GM19468 (cell line): ENCODE measurements around the gene TRABD2B.

Source experiments
- ATAC-seq: cut with Tn5 transposase; IDR thresholded peaks from one replicate; pipeline ENCODE4 v1.9.1; 2021; ENCODE audit warnings: mild to moderate bottlenecking, moderate library complexity, moderate number of reproducible peaks; ENCODE audit not compliant: unreplicated experiment; ENCODE audit errors: extremely low read depth

The TRABD2B gene

DNA sequence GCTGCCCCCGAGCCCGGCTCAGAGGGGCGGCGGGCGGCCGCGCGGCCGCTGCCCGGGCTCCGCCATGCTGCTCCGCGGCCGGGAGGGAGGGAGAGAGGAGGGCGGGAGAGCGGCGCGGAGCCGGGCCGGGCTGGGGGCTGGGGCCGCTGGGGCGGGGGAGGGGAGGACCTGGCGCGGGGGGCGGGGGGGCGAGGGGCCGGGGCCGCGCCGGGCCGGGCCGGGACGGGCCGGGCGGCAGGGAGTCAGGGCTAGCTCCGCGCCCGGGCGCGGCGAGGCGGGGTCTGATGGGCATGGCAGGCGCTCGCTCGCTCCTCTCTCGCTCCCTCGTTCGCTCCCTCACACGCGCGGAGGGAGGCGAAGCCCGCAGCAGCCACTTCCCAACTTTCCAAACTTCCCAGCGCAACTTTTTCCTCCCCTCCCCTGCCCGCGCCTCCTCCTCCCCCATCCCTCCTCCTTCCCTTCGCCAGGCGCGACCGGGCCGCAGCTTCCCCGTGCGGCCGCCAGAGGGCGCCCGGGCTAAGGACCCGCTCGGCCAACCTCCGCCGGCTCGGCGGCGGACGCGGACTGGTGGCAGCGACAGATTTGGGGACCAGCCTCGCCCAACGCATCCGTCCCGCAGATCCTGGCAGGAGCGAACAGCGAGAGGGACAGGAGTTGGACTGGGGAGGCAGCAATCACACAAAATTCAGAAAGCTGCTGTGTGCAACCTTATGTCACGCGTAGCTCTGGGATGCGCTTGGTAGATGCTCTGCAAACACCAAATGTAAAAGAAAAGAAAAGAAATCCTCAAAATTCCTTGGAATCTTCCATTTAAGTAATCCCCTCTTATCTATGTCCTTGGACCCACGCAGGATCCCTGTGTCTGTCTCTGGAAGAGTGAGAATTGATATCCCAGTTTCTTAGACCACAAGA, at the start of gene TRABD2B:
TRABD2B (minus strand) TSS at position 97 of the 912 bp plus-strand sequence.
- peak; percentile 60 for ATAC-seq

DNA sequence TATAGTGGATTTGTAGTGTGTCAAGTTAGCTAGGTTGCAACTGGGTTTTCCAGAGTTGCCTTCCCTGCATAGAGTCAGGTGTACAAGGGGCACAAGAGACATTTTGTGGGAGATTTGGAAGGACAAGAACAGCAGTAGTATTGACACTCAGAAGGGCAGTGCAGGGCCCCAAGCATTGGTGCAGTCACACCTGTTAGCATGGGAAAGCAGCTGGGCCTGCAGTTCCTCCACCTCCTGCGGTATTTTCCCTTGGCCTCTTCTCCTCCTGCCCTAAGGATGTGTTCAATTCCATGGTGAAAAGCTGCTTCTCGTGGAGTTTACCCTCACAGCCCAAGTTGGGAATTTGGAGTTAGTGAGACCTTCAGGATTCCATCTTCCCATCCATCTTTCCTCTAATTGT, 47.1 kb upstream of the TRABD2B start:
- ATAC-seq, result no peak

DNA sequence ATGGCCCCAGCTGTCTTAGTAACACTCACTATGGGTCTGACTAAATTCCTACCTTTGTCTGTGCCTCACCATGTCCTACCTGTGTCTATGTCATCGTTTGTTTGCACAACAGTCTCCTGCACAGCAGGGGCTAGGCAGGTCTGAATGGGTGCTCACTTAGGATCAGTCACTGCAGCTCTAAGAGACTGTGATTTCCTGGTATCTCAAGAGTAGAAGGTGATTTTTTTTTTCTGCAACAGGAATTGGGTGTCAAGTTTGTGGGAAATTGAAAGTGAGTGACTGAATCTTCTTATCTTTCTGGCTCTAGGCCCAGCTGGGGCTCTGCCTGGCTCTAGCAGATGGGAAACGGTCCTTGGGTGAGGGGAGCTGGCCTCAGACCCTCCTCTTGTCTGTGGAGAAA, 46.4 kb upstream of the TRABD2B start:
- ATAC-seq, result no peak

DNA sequence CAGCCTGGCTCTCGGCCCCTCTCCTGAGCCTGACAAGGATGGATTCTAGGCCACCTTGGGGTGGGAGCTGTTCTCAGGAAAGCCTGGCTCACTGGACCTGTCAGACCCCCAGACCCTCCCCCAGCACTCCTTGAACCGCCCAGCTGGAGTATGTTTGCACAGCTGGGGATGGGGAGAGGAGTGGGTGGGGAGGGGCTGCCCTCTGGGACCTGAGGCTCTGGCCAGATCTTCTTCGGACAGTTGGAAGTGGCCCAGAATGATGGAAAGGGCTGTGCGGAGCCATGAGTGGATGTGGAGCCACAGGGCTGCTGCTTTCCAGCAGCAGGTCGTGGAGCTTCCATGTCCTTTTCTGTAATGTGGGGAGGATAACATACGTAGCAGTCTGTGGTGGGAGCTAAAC, 43.0 kb upstream of the TRABD2B start:
- no peak for ATAC-seq

DNA sequence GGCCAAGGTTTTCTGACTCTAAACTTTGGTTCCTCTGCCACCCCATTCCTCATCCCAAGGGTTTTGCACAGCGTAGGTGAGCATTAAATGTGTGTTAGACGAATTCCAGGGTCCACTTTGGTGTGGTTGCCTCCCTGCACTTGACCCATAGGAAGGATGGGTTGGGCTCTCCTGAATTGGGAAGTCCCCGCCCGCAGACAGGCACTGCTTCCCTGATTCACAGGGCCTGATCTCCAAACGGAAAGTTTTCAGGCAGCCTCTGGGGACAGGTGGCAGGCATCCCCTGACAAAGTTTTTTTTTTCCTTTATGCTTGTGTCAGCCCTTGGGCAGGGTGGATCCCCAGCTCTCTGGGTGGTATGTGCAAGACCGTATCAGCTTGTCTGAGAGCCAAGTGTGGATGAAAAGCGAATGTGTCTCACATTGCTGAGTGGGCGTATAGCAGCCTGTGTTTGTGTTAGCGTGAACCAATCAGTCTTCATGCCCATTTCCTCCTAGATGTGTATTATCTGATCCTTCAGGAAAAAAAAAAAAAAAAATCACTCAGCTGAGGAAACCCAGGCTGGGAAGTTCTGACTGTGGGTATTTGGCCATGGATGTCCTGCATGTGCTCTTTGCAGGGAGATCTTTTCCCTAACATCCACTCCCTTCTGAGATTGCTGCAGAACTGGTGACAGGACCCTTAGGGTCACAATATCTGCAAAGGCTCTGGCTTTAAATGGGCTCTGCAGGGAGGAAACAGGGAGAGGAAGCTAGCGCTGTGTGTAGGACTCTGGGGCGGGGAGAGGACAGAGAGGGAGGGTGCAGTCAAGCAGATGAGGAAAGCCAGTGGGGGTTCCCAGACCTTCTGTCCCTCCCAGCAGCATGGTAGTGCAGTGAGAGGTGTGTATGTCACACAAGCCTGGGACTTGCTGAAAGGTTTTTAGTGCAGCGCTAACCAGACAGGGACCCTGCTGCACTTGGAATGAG, 42.2 kb upstream of the TRABD2B start:
- ATAC-seq, result no peak

DNA sequence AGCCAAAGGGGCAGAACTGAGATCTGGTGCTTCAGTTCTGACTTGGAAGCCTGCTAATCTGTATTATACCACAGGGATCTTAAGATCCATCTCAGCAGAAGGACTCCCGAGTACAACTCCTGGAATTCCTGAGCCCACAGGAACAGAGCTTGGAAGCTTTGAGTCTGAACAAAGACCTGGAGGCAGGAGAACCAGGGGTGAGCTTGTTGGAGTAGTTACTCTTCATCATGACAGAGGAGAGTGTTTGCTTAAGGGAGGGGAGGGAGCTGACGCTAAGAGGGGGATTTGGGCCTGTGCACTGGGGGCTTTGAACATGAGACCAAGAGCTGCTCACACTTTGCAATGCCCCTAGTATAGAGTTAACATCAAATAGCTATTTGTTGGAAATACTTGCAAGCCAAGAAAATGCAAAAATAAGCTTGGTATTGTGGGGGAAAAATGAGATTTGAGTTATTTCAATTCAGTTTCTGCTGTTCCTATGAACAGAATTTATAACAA, 41.1 kb upstream of the TRABD2B start:
- ATAC-seq, result no peak

DNA sequence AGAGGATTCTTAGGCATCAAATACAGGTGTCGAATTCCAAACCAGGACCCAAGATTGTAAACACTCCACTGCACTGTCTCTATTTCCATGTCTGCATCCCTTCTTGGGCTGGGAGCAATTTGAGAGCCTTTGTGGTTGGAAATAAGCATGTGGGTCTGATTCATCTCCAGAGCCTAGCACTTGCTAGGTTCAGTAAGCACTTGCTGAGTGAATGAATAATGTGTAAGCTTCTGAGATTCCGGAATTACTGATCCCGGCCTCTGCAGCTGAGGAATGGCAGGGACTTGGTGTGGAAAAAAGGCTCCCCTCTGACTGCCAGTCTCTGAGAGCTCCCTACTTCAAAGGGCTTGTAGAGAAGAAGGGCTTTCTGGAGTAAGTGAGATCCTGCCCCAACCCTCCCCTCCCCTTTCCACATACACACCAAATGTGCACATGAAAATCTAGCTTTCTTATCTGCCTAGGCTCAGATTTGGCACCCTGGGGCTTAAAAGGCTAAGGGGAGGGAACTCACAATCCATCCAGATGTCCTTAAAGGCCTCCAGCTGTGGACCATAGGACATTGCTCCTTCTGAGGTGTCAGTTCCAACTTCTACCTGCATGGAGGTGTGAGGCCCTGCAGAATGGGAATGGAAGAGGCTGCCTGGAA, 39.6 kb upstream of the TRABD2B start:
- ATAC-seq, result no peak

DNA sequence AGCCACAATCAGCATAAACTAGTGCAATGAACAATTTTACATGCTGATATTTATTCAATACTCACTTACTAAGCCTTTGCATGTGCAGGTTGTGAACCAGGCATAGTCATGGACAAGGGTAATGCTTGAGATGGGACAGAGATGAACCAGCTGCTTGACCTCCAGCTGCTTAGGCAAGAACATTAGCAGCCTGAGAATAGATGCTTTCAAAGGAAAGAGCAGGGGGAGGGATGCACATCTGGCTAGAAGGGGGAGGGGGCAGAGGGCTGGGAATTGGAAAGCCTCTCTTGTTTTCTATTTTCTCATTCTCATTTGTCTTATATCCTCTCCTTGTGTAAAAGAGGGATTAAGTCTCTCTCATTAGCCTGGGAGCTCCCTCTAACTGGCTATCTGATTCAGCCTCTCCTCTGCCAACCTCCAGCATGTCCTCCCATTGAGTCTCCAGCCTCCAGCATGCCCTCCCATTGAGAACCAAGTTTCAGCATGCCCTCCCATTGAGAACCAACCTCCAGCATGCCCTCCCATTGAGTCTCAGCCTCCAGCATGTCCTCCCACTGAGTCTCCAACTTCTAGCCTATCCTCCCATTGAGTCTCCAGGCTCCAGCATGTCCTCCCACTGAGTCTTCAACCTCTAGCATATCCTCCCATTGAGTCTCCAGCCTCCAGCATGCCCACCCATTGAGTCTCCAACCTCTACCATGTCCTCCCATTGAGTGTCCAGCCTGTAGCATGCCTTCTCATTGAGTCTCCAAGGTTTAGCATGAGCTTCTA, 38.4 kb upstream of the TRABD2B start:
- ATAC-seq, result no peak

DNA sequence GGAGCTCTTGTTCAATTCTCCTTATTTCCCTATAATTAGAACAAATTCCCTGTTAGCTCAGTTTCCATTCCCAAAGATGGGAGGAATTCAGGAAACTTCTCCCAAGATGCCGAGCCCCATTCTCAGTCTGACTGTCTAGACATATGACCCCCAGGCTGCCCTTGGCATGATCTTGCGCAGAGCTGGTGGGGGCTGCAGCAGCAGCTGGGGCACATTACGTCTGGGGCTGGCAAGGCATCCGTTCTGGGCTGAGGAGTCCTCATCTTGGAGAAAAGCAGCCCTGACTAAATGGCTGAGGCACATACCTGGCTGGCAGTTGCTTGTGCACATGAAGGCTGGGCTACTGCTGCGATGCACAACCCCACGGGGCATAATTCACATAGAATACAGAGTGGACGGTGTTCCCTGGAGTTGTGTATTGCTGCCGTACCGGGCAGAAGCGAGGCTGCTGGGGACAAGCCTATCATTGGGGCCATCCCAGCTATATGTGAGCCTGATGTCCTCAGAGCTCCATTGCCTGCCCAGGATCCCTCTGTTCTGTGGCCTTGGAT, 36.4 kb upstream of the TRABD2B start:
- no peak for ATAC-seq

DNA sequence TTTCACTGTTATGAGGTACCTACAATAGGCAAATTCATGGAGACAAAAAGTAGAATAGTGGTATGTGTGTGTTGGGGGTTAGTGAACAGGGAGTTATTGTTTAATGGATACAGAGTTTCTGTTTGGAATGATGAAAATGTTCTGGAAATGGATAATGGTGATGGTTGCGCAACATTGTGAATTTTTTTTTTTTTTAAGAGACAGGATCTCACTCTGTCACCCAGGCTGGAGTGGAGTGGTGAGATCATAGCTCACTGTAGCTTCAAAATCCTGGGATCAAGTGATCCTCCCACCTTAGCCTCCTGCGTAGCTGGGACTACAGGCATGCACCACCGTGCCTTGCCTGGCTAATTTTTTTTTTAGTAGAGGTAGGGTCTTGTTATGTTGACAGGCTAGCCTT, 34.5 kb upstream of the TRABD2B start:
- no peak for ATAC-seq

DNA sequence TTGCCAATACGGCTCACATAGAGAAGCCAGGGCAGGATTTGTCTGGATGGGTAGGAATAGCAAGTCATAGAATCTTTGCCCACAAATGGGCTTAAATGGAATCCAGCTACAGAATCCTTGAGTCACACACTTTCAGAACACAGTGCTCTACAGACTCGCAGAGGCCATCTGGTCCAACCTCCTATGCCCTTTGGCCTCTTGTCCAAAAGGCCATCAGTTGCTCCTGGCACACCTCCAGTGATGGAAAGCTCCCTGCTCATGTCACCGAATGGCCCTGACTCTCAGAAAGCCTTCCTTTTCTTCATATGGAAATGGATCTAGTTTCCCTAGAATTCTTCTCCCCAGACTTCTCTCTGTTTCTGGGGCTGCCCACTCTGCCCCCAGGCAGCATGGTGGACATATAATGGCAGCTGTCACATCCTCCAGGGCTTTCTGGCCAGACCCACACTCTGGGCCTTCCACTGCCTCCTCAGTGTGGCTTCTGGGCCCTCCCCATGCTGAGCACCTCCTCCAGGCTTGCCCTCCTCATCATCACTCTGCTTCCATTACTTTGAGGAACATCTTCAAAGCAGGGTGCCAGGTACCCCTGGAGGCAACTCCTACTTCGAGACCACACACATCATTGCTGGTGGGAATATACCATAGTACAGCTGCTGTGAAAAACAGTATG, 33.6 kb upstream of the TRABD2B start:
- no peak for ATAC-seq

DNA sequence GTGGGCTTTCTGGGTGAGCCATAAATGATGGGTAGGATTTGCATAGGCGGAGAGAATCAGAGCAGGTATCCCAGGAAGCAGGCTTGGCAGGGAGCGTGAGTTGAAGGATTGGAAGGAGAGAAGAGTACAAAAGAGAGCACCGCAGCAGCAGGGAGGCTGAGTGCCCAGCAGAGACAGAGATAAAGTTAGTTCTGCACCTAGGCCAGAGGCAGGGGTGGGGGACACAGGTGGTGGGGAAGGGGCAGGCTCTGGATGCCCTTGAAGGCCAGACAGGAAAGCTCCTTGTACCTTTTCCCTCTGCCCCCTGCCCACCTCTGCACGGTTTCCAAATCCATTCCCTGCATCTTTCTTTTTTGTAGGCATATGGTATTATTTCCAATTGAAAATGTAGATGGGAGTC, 33.0 kb upstream of the TRABD2B start:
- no peak for ATAC-seq

DNA sequence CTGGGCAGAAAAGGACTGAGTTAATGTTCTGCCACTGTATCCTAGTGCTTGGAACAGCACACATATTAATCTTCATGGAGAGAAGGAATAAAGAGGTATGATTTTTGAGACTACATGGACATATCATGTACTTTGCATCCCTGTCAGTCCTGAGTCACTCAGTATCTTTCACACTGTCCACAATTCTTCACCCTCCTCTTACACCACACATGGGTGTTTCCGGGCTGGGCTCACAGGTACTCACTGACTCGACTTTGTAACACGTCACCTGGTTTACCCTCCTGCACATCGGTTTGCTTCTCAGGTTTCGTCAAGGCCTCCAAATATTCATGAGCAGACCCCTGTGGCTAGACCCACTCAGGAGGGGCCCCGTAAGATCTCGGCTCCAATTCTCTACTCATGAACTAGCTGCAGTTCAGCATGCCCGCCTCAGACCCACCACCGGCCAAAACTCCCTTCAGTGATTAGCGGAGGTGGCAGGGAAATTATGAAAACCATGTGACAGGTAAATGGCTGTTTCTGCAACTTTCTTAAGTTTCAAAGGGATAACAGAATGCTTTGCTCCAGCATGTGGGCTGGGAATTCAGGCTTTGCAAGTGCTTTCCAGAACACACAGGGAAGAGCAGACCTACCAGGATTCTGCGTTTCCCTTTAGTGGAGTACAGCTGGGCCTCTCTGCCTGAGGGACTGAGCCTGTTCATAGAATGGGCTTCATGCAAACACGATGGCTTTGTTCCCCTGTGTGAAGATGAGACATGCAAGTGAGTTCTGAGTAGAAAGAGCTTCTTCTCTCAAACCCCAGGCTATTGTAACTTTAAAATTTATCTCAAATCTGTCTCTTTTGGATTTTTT, 31.3 kb upstream of the TRABD2B start:
- ATAC-seq, result no peak

DNA sequence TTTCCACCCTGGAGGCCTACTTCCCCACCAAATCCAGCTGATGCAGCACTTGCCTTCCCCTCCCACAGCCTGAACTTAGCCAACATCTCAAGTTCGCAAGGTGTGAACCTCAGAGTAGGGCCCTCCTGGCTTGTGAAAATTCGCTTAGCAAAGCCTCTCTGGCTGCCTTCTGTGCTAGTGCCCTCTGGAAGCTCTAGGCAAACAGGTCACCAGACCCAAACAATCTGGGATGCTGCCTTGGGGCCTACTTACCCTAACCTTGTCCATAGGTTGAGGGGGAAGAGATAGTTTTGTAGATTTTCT, 30.3 kb upstream of the TRABD2B start:
- no peak for ATAC-seq

DNA sequence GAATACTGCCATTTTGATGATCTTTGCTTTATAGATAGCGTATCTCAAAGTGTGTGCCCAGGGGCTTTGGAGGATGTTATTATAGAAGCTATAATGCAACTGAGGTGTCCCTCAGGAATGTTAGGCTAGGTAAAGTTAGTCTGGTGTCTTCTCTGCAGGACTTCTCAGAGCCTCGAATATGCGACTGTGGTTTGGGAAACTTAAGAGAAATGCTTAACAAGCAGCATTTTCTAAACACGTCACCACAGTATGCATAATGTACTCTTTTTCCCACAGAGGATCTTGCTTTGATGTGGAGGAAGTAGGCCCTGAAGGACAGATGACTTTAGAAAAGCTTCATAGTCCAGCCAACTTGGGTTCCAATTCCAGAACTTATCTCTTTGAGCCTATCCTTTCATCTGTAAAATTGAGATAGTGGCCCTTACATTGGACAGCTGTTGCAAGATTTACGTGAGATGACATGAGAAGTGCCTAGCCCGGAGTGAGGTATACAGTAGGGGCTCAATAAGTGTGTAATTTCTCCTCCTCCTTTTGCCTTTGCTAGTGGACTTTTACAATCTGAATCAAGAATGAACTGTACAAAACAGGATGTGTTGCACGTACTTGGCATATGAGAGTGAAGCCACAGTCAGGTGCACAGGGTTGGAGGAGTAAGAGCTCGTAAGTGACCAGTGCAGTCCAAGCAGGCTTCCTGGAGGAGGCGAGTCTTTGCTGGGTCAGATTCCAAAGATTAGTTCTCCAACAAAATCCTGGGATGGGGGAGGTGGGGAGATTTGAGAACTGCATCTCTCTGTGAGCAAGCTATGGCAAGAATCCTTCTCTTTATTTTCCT, 29.7 kb upstream of the TRABD2B start:
- no peak for ATAC-seq

DNA sequence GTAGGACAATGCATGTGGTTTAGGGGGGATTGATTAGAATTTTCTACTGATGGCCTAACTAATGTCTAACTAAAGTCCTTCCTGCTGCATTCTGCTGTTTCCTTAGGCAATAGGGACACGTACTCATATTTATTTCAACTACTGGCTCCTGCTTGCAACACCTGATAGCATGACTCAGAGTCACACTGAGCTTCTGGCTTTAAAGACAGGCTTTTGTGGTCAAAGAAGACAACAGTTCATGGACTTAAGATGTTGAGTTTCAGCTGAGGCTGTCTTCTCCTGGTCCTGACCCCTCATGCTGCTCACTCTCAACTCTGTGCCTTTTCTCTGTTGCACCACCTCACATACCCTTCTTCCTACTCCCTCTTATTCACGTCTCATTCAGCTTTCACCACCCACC, 29.1 kb upstream of the TRABD2B start:
- no peak for ATAC-seq

DNA sequence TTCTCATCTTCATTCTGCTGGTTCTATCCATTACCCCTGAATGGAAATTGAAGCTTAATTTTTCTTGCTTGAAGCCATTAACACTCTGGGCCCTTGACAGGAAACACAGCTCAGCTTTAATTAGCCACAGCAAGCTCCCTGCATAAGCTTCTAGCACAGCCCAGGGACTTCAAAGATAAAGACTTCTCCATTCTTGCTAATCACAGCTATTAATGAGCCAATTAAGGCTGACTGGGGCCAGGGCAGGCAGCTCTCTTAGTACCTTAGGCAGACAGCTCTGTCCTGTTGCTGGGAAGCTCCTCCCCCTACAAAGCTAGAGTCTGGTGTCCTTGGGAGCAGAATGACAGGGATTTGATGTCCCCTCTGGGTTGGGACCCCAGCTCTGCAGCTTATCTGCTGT, 27.9 kb upstream of the TRABD2B start:
- no peak for ATAC-seq
